ENCODE measurements around the gene TEKT2. TPM values are rescaled to one million over a fixed set of nuclear protein-coding genes. Genes with fewer than 3 reads are reported as not detected.

The TEKT2 gene
- total RNA-seq, 1 experiment from 2014 or later, result 0.20 TPM

DNA sequence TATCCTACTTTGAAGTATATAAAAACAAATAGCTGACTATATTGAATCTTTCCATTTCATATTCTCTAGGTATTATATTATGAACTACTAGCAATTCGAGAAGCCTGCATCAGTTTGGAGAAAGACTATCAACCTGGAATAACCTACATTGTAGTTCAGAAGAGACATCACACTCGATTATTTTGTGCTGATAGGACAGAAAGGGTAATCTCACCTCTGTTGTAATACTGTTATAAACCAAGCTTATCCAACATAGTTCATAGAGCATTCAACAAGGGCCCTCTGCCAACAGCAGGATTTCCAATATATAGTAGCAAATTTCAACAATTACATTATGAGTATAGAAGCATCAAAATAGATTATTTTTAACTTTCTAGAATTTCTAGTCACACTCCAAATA is 43.7 kb upstream of the TEKT2 start:
- H3K4me1 Mint-ChIP-seq, result no peaks in the 10 kb centered on the region
- Histone ChIP-seq H4K91ac (ENCODE audit: insufficient read length, low read depth, low read length) (no peak overlapping the region), H3K79me1 (ENCODE audit: insufficient read depth, low read depth, low read length, poor library complexity, severe bottlenecking) (no peaks in the 10 kb centered on the region), H3K56ac (ENCODE audit: insufficient read length, low read depth, low read length) (no peak overlapping the region), H3K79me2 (ENCODE audit: insufficient read depth, low read length) (no peaks in the 10 kb centered on the region), H3K9me3 (ENCODE audit: control insufficient read depth, low read depth, low read length) (no peaks in the 10 kb centered on the region), H3K4me2 (ENCODE audit: insufficient read depth, insufficient read length, low read length) (no peak overlapping the region), H2BK5ac (ENCODE audit: insufficient read length, low read length) (no peak overlapping the region), H3T11ph (ENCODE audit: low read length) (no peak overlapping the region), H4K5ac (ENCODE audit: insufficient read length, low read depth, low read length) (no peak overlapping the region), H3K4ac (ENCODE audit: low read depth, low read length) (no peak overlapping the region), H3K14ac (ENCODE audit: insufficient read depth, low read length) (no peak overlapping the region), H3K23ac (ENCODE audit: insufficient read length, low read depth, low read length) (no peak overlapping the region), H4K8ac (replicated peaks; ENCODE audit: insufficient read length, low read depth, low read length) (no peak overlapping the region), H2AFZ (ENCODE audit: low read length) (no peak overlapping the region), H3K23me2 (ENCODE audit: insufficient read length, low read depth, low read length, poor library complexity, severe bottlenecking) (no peaks in the 10 kb centered on the region), H2BK12ac (ENCODE audit: insufficient read length, low read depth, low read length) (no peak overlapping the region), H3K27me3 (ENCODE audit: insufficient read depth, low read length) (no peaks in the 10 kb centered on the region), H3K27ac (ENCODE audit: insufficient read length, low read depth, low read length) (no peak overlapping the region), H3K18ac (ENCODE audit: insufficient read length, low read depth, low read length) (no peak overlapping the region), H4K20me1 (ENCODE audit: control insufficient read depth, insufficient read depth, insufficient read length) (no peaks in the 10 kb centered on the region), H3K9ac (ENCODE audit: extremely low read depth, insufficient read length, low read length) (no peak overlapping the region), H3K4me1 (ENCODE audit: insufficient read depth, low read length) (no peaks in the 10 kb centered on the region), H2BK20ac (ENCODE audit: low read depth, low read length, poor library complexity, severe bottlenecking) (no peak overlapping the region), H2BK120ac (ENCODE audit: low read depth, low read length, poor library complexity, severe bottlenecking) (no peak overlapping the region), H2BK15ac (ENCODE audit: low read depth, low read length) (no peak overlapping the region), H2AK5ac (ENCODE audit: insufficient read length, low read length) (no peak overlapping the region)
- no peak overlapping the region for H3K27ac Mint-ChIP-seq
- TF ChIP-seq, protein P1, sequence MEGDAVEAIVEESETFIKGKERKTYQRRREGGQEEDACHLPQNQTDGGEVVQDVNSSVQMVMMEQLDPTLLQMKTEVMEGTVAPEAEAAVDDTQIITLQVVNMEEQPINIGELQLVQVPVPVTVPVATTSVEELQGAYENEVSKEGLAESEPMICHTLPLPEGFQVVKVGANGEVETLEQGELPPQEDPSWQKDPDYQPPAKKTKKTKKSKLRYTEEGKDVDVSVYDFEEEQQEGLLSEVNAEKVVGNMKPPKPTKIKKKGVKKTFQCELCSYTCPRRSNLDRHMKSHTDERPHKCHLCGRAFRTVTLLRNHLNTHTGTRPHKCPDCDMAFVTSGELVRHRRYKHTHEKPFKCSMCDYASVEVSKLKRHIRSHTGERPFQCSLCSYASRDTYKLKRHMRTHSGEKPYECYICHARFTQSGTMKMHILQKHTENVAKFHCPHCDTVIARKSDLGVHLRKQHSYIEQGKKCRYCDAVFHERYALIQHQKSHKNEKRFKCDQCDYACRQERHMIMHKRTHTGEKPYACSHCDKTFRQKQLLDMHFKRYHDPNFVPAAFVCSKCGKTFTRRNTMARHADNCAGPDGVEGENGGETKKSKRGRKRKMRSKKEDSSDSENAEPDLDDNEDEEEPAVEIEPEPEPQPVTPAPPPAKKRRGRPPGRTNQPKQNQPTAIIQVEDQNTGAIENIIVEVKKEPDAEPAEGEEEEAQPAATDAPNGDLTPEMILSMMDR (conservative IDR thresholded peaks at IDR 0.05), result no peak
- H3K36me3 Mint-ChIP-seq (ENCODE audit: insufficient read depth in 1 of 3, low read depth in 3 of 3), result peaks cover 9 to 29% (median 22%) of the 10 kb centered on the region in 3 experiments; a peak in 6 of 7 replicates
- no peaks in the 10 kb centered on the region for H3K9me3 Mint-ChIP-seq
- no peaks in the 10 kb centered on the region for H3K27me3 Mint-ChIP-seq (ENCODE audit: low read depth)
- H3K4me3 Mint-ChIP-seq, result no peak overlapping the region
- DNase-seq, result no peak
- WGBS (ENCODE audit: extremely low coverage, insufficient read length, low lambda C conversion rate), result no CpG with 5 or more reads among the region's 2 CpGs

Data from H9 (cell line).